Suprapubic skin (tissue), 4 donors: ENCODE data around the gene ATP11A.

Source experiments
- CTCF ChIP-seq, 2 donors: fragments of 200-600 bp in 1 of 2; fragments of 450-650 bp in 1 of 2; sonication (generic) in 1 of 2; IDR thresholded peaks; one replicate each; pipeline ENCODE4 v1.5.1; 2016 to 2019; ENCODE audit warnings: antibody characterized with exemption in 2 of 2, mild to moderate bottlenecking in 1 of 2, moderate library complexity in 1 of 2
- EP300 ChIP-seq: sonication (generic); formaldehyde crosslinking; IDR thresholded peaks from one replicate; pipeline ENCODE4 v1.6.1; 2017; ENCODE audit warnings: antibody characterized with exemption
- POLR2AphosphoS5 ChIP-seq, 3 donors: sonication (generic); formaldehyde crosslinking; IDR thresholded peaks; one replicate each; pipeline ENCODE4 v1.6.1; 2017; ENCODE audit warnings: antibody characterized with exemption in 3 of 3

GRCh38 chr13:112887557-112887991 is 197.7 kb downstream of the ATP11A start:
- TF ChIP-seq CTCF (IDR thresholded peaks at IDR 0.05) (no peak), EP300 (no peak), POLR2AphosphoS5 (IDR thresholded peaks at IDR 0.05) (no peak)
